BJ (cell line): Measurements from ENCODE around the gene SAP30L. TPM values are rescaled to one million over a fixed set of nuclear protein-coding genes. Genes with fewer than 3 reads are reported as not detected.

ENCODE experiments used
- CTCF ChIA-PET: fragments of 350-600 bp; formaldehyde crosslinking; extraction: SDS; loops from one replicate; lab custom pipeline; 2021; ENCODE audit warnings: antibody characterized with exemption, inconsistent platforms; lab: Yijun Ruan, JAX
- POLR2A ChIA-PET: fragments of 300-600 bp; sonication (Branson Sonifier 250); formaldehyde crosslinking; extraction: SDS; loops from one replicate; lab custom pipeline; 2021; ENCODE audit warnings: antibody characterized with exemption; lab: Charles Lee
- DNase-seq: peaks from one replicate; pipeline ENCODE4 v3.0.0-alpha.2; 2011; ENCODE audit warnings: low read depth
- H3K27me3 ChIP-seq: 2 replicates; pipeline ENCODE4 v1.6.0; 2011; ENCODE audit warnings: low read length; ENCODE audit not compliant: control insufficient read depth, insufficient read depth
- H3K36me3 ChIP-seq: 2 replicates; pipeline ENCODE4 v1.5.1; 2011; ENCODE audit warnings: low read length; ENCODE audit not compliant: control insufficient read depth, insufficient read depth
- H3K4me3 ChIP-seq: 2 replicates; pipeline ENCODE4 v1.5.1; 2011; ENCODE audit warnings: low read depth, mild to moderate bottlenecking, control low read depth, low read length
- CTCF ChIP-seq: IDR thresholded peaks from 2 replicates; pipeline ENCODE4 v1.5.1; 2011; ENCODE audit warnings: low read depth, mild to moderate bottlenecking, control low read depth, inconsistent platforms, low read length, moderate library complexity; ENCODE audit not compliant: insufficient read depth
- polyA minus RNA-seq: library from RNA; depleted of rRNA, polyadenylated mRNA; stranded (reverse); fragments of >200 nt; gene quantifications from 2 replicates; pipeline ENCODE4 v1.2.3, GENCODE V29; 2011; rRNA and poly(A)+ RNA removed
- polyA plus RNA-seq: library from polyadenylated mRNA; depleted of rRNA; stranded (reverse); fragments of >200 nt; gene quantifications from 2 replicates; pipeline ENCODE4 v1.2.3, GENCODE V29; 2011; rRNA removed

Gene SAP30L
- polyA plus RNA-seq (26.3 and 41.2 TPM in 2 replicates), polyA minus RNA-seq (12.1 and 12.9 TPM in 2 replicates)

- no peak for TF ChIP-seq CTCF
- Histone ChIP-seq H3K36me3 (peaks cover 5% of the 10 kb centered on the region), H3K27me3 (no peaks in the 10 kb centered on the region), H3K4me3 (peak within 1 kb of the TSS; percentile 92)
- peak; percentile 78 for DNase-seq
- POLR2A ChIA-PET, result no interaction called here
- CTCF ChIA-PET, result no interaction called here
These were observed at the start of gene SAP30L for GRCh38 chr5:154445422-154446194. Gene SAP30L (plus strand): TSS chr5:154445997. CDS start chr5:154446605, 608 bp downstream.

- H3K27me3 ChIP-seq, result no peaks in the 10 kb centered on the region
- H3K4me3 ChIP-seq, result no peak overlapping the region
- no peak for TF ChIP-seq CTCF
- ChIA-PET CTCF (no interaction called here), POLR2A (no interaction called here)
- H3K36me3 ChIP-seq, result peaks cover 12% of the 10 kb centered on the region; the same call in 1 of the 2 replicates
- no peak for DNase-seq
These were observed 49.7 kb upstream of the SAP30L start for GRCh38 chr5:154396128-154396527.

GRCh38 chr5:154397652-154398406 is 48.0 kb upstream of the SAP30L start:
- POLR2A ChIA-PET, result no interaction called here
- Histone ChIP-seq H3K4me3 (no peak overlapping the region), H3K27me3 (no peaks in the 10 kb centered on the region), H3K36me3 (peaks cover 5% of the 10 kb centered on the region; the same call in 1 of the 2 replicates)
- TF ChIP-seq CTCF, result no peak
- DNase-seq, result no peak
- CTCF ChIA-PET, result interaction anchor here (1.2 kb wide), 1 partner anchor 23 kb away, joined by 4 read pairs; no protein-coding TSS in a partner anchor

- DNase-seq, result no peak
- ChIA-PET POLR2A (interaction anchor here (0.7 kb wide), 1 partner anchor 149 kb away, joined by 3 read pairs; no protein-coding TSS in a partner anchor), CTCF (interaction anchor here (1.6 to 1.7 kb wide), 2 partner anchors 221 to 328 kb away, joined by 5 to 6 read pairs; no protein-coding TSS in a partner anchor)
- Histone ChIP-seq H3K36me3 (peaks cover 5% of the 10 kb centered on the region; the same call in 1 of the 2 replicates), H3K27me3 (no peaks in the 10 kb centered on the region), H3K4me3 (no peak overlapping the region)
- TF ChIP-seq CTCF, result no peak
These were observed 45.1 kb upstream of the SAP30L start for GRCh38 chr5:154400678-154401077.
